ENCODE results near the gene TBC1D14.
"Not testable (repeated sequence)": the region's sequence is repeated elsewhere in the genome, so short reads cannot be mapped to it uniquely, and the experiment has no call there.

TBC1D14 gene

DNA sequence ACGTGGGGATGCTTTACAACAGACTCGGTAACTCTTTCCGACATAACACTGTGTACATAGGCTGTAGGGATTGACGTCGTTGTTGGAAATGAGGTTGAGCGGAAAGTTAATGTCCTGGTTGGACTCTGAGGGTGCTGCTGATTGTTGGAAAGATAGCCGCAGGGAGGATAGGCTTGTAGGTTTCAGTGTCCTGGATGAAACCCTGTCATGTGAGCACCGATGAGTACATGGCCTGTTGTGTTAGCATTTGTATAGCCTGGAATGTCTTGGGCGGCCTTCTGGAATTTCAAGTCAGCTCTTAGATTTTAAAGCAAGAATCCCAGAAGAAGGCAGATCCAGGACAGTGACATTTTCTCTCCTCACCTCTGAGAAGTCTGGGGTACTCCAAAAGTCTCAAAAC is 63.3 kb downstream of the TBC1D14 start:
- no peak for DNase-seq (ENCODE audit: low read depth)

DNA sequence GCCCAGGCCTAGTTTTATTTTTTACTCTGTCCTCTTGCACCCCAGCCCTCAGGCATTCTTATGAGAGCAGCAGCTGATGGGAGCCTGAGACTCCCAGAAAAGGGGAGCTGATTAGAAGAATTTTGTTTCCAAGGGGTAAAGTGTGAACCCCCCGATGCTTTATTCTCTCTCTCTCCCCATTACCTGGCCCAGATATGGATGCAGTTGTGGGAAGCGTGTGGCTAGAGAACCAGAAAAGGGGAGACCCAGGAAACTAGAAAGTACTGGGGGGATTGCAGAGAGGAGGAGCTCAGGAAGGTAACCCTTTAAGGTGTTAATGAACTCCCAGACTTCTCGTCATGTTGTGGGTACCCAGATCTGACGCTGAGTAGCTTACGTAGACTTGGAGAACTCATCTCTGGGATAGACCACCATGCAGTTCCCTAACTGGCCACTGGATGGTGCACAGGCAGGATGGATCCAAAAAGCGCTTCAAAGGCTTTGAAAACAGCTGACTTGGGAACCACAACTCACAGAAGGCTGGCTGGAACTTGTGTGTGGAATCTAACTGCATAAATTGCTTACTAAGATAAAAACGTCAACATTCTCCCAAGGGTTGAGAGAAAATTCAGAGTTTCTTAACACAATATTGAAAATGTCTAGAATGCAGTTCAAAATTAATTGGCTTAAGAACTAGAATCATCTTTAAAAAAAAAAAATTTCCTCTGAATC is 64.7 kb downstream of the TBC1D14 start:
- DNase-seq (ENCODE audit: low read depth), result peak; percentile 67

GRCh38 chr4:6977846-6978245 is 68.2 kb downstream of the TBC1D14 start:
- DNase-seq (ENCODE audit: low read depth), result not testable (repeated sequence)

DNA sequence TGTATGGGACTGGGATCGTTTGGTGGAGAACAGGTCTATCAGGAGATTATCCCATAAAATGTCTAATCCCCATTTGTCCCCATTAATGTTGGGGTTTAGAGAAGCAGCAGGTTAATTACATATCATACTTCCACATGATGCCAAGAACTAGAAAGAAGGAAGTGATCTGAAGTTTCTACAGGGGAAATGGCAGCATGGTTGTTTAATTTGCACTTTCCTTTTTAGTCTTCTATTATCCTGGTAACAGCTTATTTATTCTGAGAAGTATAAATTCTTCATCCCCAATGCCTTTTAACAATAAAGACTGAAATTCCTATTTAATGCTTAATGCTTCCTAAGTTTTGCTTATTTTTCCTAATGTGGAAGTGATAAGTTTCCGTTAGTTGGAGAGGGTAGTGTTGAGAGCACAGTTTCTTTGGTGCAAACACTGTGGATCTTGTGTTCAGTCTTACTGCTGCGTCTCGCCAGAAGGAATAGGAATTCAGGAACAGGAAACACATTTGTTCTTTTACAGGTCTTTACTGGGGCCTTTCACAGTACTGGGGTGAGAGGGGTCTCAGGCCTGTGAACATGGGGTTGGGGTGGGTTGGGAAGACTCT is 74.0 kb downstream of the TBC1D14 start:
- DNase-seq (ENCODE audit: low read depth), result no peak

GRCh38 chr4:6984612-6985425 is 75.2 kb downstream of the TBC1D14 start:
- no peak for DNase-seq (ENCODE audit: low read depth)

GRCh38 chr4:6986072-6986780 is 76.6 kb downstream of the TBC1D14 start:
- no peak for DNase-seq (ENCODE audit: low read depth)

DNA sequence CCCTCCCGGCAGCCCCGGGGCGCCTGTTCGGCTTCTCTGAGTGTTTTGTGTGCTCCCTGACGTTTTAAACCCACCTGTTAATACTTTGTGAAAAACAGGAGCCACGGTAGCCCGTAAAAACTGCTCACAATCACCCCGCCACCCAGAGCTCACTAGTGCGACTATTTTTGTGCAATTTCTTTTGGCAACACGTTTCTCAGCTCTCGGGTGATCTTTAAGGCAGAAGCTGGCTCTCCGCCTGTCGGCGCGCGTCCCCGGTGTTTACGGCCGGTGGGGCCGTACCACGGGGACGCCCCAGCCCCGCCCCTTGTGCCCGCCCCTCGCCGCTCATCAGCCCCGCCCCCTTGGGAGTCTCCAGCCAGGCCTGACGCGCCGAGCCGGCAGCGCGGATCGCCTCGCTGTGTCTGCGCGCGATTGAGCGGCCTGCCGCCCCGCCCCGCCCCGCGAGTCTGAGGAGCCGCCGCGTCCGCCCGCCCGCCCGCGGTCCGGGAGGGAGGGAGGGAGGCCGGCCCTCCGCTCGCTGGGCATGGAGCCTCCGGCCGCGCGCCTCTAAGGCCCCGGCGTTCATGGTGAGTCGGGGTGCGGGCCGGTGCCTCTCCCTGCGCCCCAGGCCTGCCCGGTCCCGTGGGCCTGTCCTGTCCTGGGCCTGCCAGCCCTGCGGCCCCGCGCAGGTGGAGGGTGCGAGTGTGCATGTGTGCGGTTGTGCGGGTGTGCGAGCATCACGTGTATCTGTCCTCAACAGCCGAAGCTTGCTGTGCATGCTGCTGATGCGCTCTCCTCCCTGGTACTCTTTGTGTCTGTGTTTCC is 77.4 kb downstream of the TBC1D14 start:
- peak; percentile 92 for DNase-seq (ENCODE audit: low read depth)

- no peak for DNase-seq (ENCODE audit: low read depth)
Measured at GRCh38 chr4:6987588-6987961, 77.9 kb downstream of the TBC1D14 start.

GRCh38 chr4:6988016-6988715 is 78.5 kb downstream of the TBC1D14 start:
- no peak for DNase-seq (ENCODE audit: low read depth)

- no peak for DNase-seq (ENCODE audit: low read depth)
Measured at GRCh38 chr4:6989331-6989923, 79.8 kb downstream of the TBC1D14 start.

- DNase-seq (ENCODE audit: low read depth), result no peak
Measured at GRCh38 chr4:6990661-6991060, 81.0 kb downstream of the TBC1D14 start.

GRCh38 chr4:6991249-6991648 is 81.6 kb downstream of the TBC1D14 start:
- no peak for DNase-seq (ENCODE audit: low read depth)

DNA sequence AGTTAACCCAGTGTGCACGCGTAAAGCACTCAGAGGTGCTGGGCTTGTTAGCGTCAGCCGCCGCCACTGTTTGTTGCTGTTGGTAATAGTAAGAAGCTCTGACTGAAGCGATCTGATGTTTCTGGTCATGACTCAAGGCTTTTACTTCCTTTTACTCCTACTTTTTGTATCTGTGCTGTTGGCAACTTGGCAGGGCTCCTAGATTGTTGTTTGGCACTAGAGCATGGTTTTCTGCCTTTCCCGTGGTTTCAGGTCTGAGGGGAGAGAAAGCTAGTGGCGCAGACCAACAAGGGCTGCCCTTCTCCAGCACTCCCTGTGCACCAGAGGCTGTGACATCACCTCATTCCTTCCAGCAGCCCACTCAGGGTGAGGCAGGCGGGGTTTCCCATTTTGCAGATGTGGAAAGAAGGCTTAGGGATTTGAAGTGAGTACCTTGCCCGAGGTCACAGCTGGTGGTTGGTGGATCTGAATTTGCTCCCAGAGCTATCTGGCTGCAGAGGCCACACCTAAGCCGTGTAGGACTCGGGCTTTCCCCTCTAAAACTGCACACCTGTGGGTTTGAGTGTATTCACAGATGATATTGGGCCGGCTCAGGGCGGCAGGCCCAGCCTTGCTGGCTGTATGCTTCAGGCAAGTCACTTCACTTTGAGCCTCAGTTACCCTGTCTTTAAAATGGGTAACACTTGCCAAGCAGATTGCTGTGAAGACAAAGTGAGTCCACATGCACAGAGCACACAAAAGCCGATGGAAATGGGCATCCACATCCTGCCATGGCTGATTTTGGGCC is 82.3 kb downstream of the TBC1D14 start:
- no peak for DNase-seq (ENCODE audit: low read depth)

DNA sequence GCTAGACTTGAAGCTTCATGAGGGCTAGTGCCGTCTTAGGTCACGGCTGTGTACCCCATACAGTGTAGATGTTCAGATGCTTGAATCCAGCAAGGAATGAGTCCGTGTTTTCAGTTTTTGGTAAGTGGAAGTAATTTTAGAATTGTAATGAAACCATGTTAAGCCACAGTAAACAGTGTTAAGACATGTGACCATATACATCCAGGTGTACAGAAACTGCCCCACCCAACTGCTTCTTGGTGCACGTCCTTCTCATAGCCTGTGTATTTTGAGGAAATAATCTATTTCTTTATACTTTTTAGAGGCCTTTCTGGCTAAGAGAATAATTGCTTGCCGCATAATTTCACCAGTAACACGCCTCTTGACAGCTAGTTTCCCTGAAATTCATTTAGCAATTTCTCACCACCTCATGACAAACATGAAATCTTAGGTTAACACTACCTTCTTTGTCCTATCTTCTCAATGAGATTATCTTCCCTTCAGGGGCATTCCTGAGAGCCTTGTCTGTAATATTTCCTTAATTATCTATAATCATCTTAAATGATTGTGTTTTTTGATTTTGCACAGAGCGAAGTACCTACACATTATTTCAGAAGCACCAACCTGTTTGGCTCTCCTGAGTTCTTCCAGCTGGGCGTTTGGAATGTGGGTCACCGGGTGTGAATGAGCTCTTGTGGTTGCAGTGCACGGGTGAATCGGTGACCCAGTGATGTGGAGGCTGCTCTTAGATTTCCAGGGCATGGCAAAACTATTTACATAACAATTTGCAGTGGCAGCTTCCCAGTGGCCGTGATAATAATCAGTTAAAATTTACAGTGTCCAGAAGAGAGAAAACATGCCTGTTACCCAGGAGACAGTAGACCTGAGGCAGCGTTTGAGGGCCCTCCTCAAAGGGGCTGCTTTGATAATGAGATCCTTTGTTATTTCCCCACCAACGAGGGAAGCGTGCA is 83.4 kb downstream of the TBC1D14 start:
- no peak for DNase-seq (ENCODE audit: low read depth)

- no peak for DNase-seq (ENCODE audit: low read depth)
Measured at GRCh38 chr4:6996481-6996880, 86.9 kb downstream of the TBC1D14 start.

DNA sequence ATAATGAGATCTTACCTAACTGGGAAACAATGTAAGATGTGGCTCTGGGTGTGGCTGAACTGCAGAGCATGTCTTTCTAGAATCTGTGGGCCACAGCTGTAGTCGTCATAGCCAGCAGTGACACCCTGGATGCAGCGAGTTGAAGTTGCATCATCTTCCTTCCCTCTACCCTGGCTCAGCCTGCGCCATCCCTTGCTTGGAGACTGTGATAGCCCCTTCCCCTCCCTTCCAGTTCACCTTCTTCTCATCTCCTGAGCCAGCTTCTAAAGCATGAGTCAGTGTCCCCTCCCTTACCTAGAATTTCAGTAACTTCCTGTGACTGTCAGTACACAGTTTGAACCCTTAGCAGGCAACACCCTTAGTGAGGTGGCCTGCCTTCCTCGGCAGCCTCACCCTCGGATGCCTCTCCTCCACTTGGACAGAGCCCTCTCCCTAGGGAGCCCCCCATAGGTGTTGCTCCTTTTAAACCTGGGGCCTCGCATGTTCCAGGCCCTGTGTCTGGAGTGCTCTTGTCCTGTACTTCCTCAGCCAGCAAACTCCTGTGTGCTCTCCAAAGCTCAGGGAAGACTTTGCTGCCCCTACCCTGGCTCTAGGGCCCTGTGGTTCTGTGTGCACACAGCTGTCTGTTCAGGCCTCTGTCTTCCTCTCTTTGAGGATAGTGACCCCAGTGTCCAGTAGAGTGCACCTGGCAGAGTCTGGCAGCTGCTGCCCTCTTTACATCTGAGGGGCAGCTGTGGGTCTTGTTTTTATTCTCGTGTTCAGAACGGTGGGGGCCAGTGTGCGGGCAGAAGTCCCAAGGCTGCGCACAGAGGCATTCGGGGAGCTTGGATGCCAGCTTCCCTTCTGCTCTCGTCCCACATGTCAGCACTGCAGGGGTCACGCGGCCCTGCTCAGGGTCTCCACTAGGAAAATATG is 89.8 kb downstream of the TBC1D14 start:
- DNase-seq (ENCODE audit: low read depth), result no peak

- DNase-seq (ENCODE audit: low read depth), result no peak
Measured at GRCh38 chr4:7000421-7001176, 91.0 kb downstream of the TBC1D14 start.
